HepG2 (cell line): ENCODE data around the gene SPN. TPM values are rescaled to one million over a fixed set of nuclear protein-coding genes. Genes with fewer than 3 reads are reported as not detected.

Experiments
- ERF ChIP-seq: IDR thresholded peaks from 2 replicates; pipeline ENCODE4 v1.6.1; 2018; ENCODE audit warnings: missing biosample characterization, missing genetic modification reagents
- GATA4 ChIP-seq: sonication (generic); IDR thresholded peaks from 2 replicates; pipeline ENCODE4 v1.6.1; 2016; ENCODE audit warnings: antibody characterized with exemption, low read depth, borderline replicate concordance
- HOXD1 ChIP-seq: sonication (generic); formaldehyde crosslinking; IDR thresholded peaks from 2 replicates; pipeline ENCODE4 v1.5.0; 2020; ENCODE audit warnings: missing genetic modification reagents
- IRF2 ChIP-seq: IDR thresholded peaks from 2 replicates; pipeline ENCODE4 v1.6.1; 2018; ENCODE audit warnings: missing genetic modification reagents, missing compliant biosample characterization
- KDM5B ChIP-seq: sonication (generic); formaldehyde crosslinking; IDR thresholded peaks from 2 replicates; pipeline ENCODE4 v1.4.0; 2020; ENCODE audit warnings: missing genetic modification reagents, mild to moderate bottlenecking, borderline replicate concordance
- KLF15 ChIP-seq: sonication (generic); formaldehyde crosslinking; IDR thresholded peaks from 2 replicates; pipeline ENCODE4 v1.8.1; 2023; ENCODE audit warnings: borderline replicate concordance, mild to moderate bottlenecking, inconsistent platforms, missing genetic modification reagents, mixed read lengths
- NCOA1 ChIP-seq: sonication (generic); formaldehyde crosslinking; IDR thresholded peaks from 2 replicates; pipeline ENCODE4 v1.9.0; 2021; ENCODE audit warnings: missing genetic modification reagents
- POLR2G ChIP-seq: fragments of 200-400 bp; formaldehyde crosslinking; IDR thresholded peaks from 2 replicates; pipeline ENCODE4 v1.6.1; 2018; ENCODE audit warnings: mild to moderate bottlenecking, low read depth, low read length, moderate library complexity
- SNRNP70 ChIP-seq: fragments of 200-400 bp; formaldehyde crosslinking; IDR thresholded peaks from 2 replicates; pipeline ENCODE4 v1.6.1; 2017; ENCODE audit warnings: mild to moderate bottlenecking, low read depth, low read length, moderate library complexity
- SP1 ChIP-seq, 2 experiments: fragments of 450-650 bp in 1 of 2; sonication (generic) in 1 of 2; formaldehyde crosslinking in 1 of 2; IDR thresholded peaks; 2 replicates each; pipeline versions ENCODE4 v1.4.0 to v1.6.1; 2016 to 2020; ENCODE audit warnings: missing genetic modification reagents in 1 of 2
- ZNF143 ChIP-seq: sonication (generic); formaldehyde crosslinking; IDR thresholded peaks from 2 replicates; pipeline ENCODE4 v1.4.0; 2020; ENCODE audit warnings: missing genetic modification reagents
- ZNF17 ChIP-seq: sonication (generic); formaldehyde crosslinking; IDR thresholded peaks from 2 replicates; pipeline ENCODE4 v1.5.0; 2020; ENCODE audit warnings: mild to moderate bottlenecking, missing genetic modification reagents
- ZNF274 ChIP-seq: sonication (generic); formaldehyde crosslinking; IDR thresholded peaks from 2 replicates; pipeline ENCODE4 v1.5.1; 2020; ENCODE audit warnings: mild to moderate bottlenecking, missing genetic modification reagents
- ZNF674 ChIP-seq: sonication (generic); formaldehyde crosslinking; IDR thresholded peaks from 2 replicates; pipeline ENCODE4 v1.5.0; 2020; ENCODE audit warnings: low read depth, mild to moderate bottlenecking, missing genetic modification reagents
- ZNF777 ChIP-seq: sonication (generic); formaldehyde crosslinking; IDR thresholded peaks from 2 replicates; pipeline ENCODE4 v1.4.0; 2020; ENCODE audit warnings: missing genetic modification reagents
- ZNF792 ChIP-seq: IDR thresholded peaks from 2 replicates; pipeline ENCODE4 v1.6.1; 2016
- ZSCAN9 ChIP-seq: IDR thresholded peaks from 2 replicates; pipeline ENCODE4 v1.6.1; 2016; ENCODE audit warnings: borderline replicate concordance
- polyA plus RNA-seq, 8 experiments: library from polyadenylated mRNA; depleted of rRNA in 3 of 8; stranded (reverse) in 7 of 8; unstranded in 1 of 8; fragments of >200 nt; fragmentation: Illumina TruSeq in 4 of 8; extraction: Trizol in 4 of 8; gene quantifications; 2 replicates each; pipeline versions ENCODE4 v1.2.1 to v1.2.3, GENCODE V29; 2011 to 2016; ENCODE audit warnings: low read depth in 4 of 8, missing spikeins in 1 of 8, mixed read lengths in 1 of 8; ENCODE audit not compliant: insufficient read depth in 1 of 8
- total RNA-seq, 5 experiments: library from RNA; depleted of rRNA; stranded (reverse); fragments of >200 nt; fragmentation: Illumina TruSeq; extraction: Trizol; gene quantifications; 2 replicates each; pipeline ENCODE4 v1.2.3, GENCODE V29; 2016; ENCODE audit warnings: low read depth in 1 of 5
- TF ChIP-seq, protein P1 (sequence below): IDR thresholded peaks from 2 replicates; pipeline ENCODE4 v1.6.1; 2016; ENCODE audit warnings: missing genetic modification reagents, missing compliant biosample characterization
- TF ChIP-seq, protein P2 (sequence below): sonication (generic); formaldehyde crosslinking; IDR thresholded peaks from 2 replicates; pipeline ENCODE4 v1.5.0; 2020; ENCODE audit warnings: mild to moderate bottlenecking, missing genetic modification reagents
- TF ChIP-seq, protein P3 (sequence below): sonication (generic); formaldehyde crosslinking; IDR thresholded peaks from 2 replicates; pipeline ENCODE4 v1.4.0; 2020; ENCODE audit warnings: missing genetic modification reagents
- TF ChIP-seq, protein P4 (sequence below): sonication (generic); formaldehyde crosslinking; IDR thresholded peaks from 2 replicates; pipeline ENCODE4 v1.5.1; 2020; ENCODE audit warnings: missing genetic modification reagents, mild to moderate bottlenecking, borderline replicate concordance
- TF ChIP-seq, protein P5 (sequence below): sonication (generic); formaldehyde crosslinking; IDR thresholded peaks from 2 replicates; pipeline ENCODE4 v1.8.1; 2023; ENCODE audit warnings: missing genetic modification reagents, inconsistent platforms, borderline replicate concordance

SPN gene
- total and polyA plus RNA-seq, 2 of the 13 experiments (the other 11 are each of a cell fraction or from before 2014, with no cell fraction given), result 0.22 to 1.6 TPM

DNA sequence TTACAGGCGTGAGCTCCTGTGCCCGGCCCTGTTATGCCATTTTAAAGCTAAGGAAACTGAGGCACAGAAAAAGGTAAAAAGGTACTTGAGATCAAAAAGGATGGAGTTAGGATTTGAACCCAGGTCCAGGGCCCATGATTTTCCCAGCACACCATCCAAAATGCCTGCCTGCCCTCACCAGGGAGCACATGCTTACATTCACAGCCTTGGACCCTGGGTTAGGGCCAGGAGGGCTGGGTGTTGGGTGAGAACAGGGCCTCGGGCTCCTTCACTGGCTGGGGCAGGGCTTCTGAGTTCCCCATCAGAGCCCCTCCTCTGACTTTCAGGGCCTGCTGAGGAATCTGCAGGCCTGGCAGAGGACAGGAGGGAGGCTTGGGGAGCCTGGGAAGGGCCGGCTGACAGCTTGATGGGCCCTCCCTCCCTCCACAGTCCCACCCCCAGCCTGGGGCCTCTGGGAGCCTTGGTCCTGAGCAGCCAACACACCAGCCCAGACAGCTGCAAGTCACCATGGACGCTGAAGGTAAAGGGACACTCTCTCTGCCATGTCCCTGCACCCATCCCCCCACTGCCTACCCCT, 15.7 kb downstream of the SPN start, which contains the start of gene QPRT (continued):
- TF ChIP-seq ZSCAN9 (CRISPR knock-in tag), result no peak
- TF ChIP-seq ZNF17 (CRISPR knock-in tag), result no peak
- TF ChIP-seq, protein P1, sequence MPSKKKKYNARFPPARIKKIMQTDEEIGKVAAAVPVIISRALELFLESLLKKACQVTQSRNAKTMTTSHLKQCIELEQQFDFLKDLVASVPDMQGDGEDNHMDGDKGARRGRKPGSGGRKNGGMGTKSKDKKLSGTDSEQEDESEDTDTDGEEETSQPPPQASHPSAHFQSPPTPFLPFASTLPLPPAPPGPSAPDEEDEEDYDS (CRISPR knock-in tag), result peak; percentile 38; the same call in 1 of the 2 replicates
- TF ChIP-seq, protein P2, sequence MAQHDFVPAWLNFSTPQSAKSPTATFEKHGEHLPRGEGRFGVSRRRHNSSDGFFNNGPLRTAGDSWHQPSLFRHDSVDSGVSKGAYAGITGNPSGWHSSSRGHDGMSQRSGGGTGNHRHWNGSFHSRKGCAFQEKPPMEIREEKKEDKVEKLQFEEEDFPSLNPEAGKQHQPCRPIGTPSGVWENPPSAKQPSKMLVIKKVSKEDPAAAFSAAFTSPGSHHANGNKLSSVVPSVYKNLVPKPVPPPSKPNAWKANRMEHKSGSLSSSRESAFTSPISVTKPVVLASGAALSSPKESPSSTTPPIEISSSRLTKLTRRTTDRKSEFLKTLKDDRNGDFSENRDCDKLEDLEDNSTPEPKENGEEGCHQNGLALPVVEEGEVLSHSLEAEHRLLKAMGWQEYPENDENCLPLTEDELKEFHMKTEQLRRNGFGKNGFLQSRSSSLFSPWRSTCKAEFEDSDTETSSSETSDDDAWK, result no peak
- TF ChIP-seq ZNF274 (CRISPR knock-in tag), result no peak
- TF ChIP-seq KDM5B (CRISPR knock-in tag), result peak; percentile 5; the same call in 1 of the 2 replicates
- no peak for TF ChIP-seq ZNF777 (CRISPR knock-in tag)
- TF ChIP-seq POLR2G, result peak; percentile 84
- TF ChIP-seq, protein P3, sequence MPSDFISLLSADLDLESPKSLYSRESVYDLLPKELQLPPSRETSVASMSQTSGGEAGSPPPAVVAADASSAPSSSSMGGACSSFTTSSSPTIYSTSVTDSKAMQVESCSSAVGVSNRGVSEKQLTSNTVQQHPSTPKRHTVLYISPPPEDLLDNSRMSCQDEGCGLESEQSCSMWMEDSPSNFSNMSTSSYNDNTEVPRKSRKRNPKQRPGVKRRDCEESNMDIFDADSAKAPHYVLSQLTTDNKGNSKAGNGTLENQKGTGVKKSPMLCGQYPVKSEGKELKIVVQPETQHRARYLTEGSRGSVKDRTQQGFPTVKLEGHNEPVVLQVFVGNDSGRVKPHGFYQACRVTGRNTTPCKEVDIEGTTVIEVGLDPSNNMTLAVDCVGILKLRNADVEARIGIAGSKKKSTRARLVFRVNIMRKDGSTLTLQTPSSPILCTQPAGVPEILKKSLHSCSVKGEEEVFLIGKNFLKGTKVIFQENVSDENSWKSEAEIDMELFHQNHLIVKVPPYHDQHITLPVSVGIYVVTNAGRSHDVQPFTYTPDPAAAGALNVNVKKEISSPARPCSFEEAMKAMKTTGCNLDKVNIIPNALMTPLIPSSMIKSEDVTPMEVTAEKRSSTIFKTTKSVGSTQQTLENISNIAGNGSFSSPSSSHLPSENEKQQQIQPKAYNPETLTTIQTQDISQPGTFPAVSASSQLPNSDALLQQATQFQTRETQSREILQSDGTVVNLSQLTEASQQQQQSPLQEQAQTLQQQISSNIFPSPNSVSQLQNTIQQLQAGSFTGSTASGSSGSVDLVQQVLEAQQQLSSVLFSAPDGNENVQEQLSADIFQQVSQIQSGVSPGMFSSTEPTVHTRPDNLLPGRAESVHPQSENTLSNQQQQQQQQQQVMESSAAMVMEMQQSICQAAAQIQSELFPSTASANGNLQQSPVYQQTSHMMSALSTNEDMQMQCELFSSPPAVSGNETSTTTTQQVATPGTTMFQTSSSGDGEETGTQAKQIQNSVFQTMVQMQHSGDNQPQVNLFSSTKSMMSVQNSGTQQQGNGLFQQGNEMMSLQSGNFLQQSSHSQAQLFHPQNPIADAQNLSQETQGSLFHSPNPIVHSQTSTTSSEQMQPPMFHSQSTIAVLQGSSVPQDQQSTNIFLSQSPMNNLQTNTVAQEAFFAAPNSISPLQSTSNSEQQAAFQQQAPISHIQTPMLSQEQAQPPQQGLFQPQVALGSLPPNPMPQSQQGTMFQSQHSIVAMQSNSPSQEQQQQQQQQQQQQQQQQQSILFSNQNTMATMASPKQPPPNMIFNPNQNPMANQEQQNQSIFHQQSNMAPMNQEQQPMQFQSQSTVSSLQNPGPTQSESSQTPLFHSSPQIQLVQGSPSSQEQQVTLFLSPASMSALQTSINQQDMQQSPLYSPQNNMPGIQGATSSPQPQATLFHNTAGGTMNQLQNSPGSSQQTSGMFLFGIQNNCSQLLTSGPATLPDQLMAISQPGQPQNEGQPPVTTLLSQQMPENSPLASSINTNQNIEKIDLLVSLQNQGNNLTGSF (CRISPR knock-in tag), result no peak
- no peak for TF ChIP-seq SNRNP70
- TF ChIP-seq NCOA1 (CRISPR knock-in tag), result no peak
- TF ChIP-seq GATA4, result peak; percentile 24; the same call in 1 of the 2 replicates
- TF ChIP-seq, protein P4, sequence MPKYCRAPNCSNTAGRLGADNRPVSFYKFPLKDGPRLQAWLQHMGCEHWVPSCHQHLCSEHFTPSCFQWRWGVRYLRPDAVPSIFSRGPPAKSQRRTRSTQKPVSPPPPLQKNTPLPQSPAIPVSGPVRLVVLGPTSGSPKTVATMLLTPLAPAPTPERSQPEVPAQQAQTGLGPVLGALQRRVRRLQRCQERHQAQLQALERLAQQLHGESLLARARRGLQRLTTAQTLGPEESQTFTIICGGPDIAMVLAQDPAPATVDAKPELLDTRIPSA (CRISPR knock-in tag), result no peak
- TF ChIP-seq, protein P5, sequence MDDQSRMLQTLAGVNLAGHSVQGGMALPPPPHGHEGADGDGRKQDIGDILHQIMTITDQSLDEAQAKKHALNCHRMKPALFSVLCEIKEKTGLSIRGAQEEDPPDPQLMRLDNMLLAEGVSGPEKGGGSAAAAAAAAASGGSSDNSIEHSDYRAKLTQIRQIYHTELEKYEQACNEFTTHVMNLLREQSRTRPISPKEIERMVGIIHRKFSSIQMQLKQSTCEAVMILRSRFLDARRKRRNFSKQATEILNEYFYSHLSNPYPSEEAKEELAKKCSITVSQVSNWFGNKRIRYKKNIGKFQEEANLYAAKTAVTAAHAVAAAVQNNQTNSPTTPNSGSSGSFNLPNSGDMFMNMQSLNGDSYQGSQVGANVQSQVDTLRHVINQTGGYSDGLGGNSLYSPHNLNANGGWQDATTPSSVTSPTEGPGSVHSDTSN, result peak; percentile 44; the same call in 1 of the 2 replicates
- TF ChIP-seq ZNF674 (CRISPR knock-in tag), result no peak; the same call in 1 of the 2 replicates
- no peak for TF ChIP-seq KLF15 (CRISPR knock-in tag)
- no peak for TF ChIP-seq SP1 (IDR thresholded peaks at IDR 0.05)
- peak; percentile 19 for TF ChIP-seq SP1 (CRISPR knock-in tag; IDR thresholded peaks at IDR 0.05)
- no peak for TF ChIP-seq HOXD1 (CRISPR knock-in tag)
- TF ChIP-seq ERF (CRISPR knock-in tag), result peak; percentile 43; the same call in 1 of the 2 replicates
- no peak for TF ChIP-seq ZNF792 (CRISPR knock-in tag)
- 0 out of 2 replicates have a peak, but pooled peaks have one; percentile 4 for TF ChIP-seq IRF2 (CRISPR knock-in tag)
- TF ChIP-seq ZNF143 (CRISPR knock-in tag), result no peak
